Loucy (cell line): Measurements from ENCODE around the gene KLRC2.

Experiments
- H2AFZ ChIP-seq: fragments of 200-600 bp; sonication (generic); 2 replicates; pipeline ENCODE4 v1.6.0; 2016; ENCODE audit warnings: antibody characterized with exemption, mild to moderate bottlenecking, low read length, moderate library complexity
- H3F3A ChIP-seq: fragments of 200-600 bp; 2 replicates; pipeline ENCODE4 v1.6.0; 2016; ENCODE audit warnings: antibody characterized with exemption, low read depth, mild to moderate bottlenecking
- H3K27me3 ChIP-seq: fragments of 200-600 bp; sonication (generic); 2 replicates; pipeline ENCODE4 v1.6.1; 2014; ENCODE audit warnings: low read length, mild to moderate bottlenecking; ENCODE audit not compliant: insufficient read depth, poor library complexity, severe bottlenecking
- H3K36me3 ChIP-seq: fragments of 200-600 bp; sonication (generic); 2 replicates; pipeline ENCODE4 v1.6.1; 2016; ENCODE audit warnings: low read length; ENCODE audit not compliant: insufficient read depth
- H3K4me1 ChIP-seq: fragments of 200-600 bp; sonication (generic); 2 replicates; pipeline ENCODE4 v1.5.1; 2014; ENCODE audit warnings: low read length, mild to moderate bottlenecking; ENCODE audit not compliant: insufficient read depth, poor library complexity, severe bottlenecking
- H3K4me2 ChIP-seq: fragments of 200-600 bp; sonication (generic); 2 replicates; pipeline ENCODE4 v1.6.0; 2014; ENCODE audit warnings: antibody characterized with exemption, low read length, low read depth, mild to moderate bottlenecking; ENCODE audit not compliant: poor library complexity, severe bottlenecking
- H3K4me3 ChIP-seq: fragments of 200-600 bp; sonication (generic); 2 replicates; pipeline ENCODE4 v1.5.1; 2014; ENCODE audit warnings: low read length, mild to moderate bottlenecking, mixed read lengths; ENCODE audit not compliant: poor library complexity, severe bottlenecking
- H3K79me2 ChIP-seq: fragments of 200-600 bp; sonication (generic); 2 replicates; pipeline ENCODE4 v1.6.1; 2014; ENCODE audit warnings: low read length; ENCODE audit not compliant: insufficient read depth
- H3K9ac ChIP-seq: fragments of 200-600 bp; sonication (generic); 2 replicates; pipeline ENCODE4 v1.6.0; 2014; ENCODE audit warnings: mild to moderate bottlenecking, low read depth, low read length, moderate library complexity; ENCODE audit not compliant: poor library complexity, severe bottlenecking
- H3K9me2 ChIP-seq: fragments of 200-600 bp; sonication (generic); replicated peaks from 2 replicates; pipeline ENCODE4 v1.6.1; 2016; ENCODE audit warnings: low read depth, low read length, mixed read lengths
- H3K9me3 ChIP-seq: fragments of 200-600 bp; sonication (generic); 2 replicates; pipeline ENCODE4 v1.6.1; 2014; ENCODE audit warnings: mild to moderate bottlenecking, antibody characterized with exemption, low read length, low read depth; ENCODE audit not compliant: insufficient read depth
- H4K20me1 ChIP-seq: fragments of 200-600 bp; sonication (generic); 2 replicates; pipeline ENCODE4 v1.6.0; 2014; ENCODE audit warnings: antibody characterized with exemption, low read length, mild to moderate bottlenecking; ENCODE audit not compliant: insufficient read depth, poor library complexity, severe bottlenecking
- EZH2phosphoT487 ChIP-seq: fragments of 200-600 bp; IDR thresholded peaks from 2 replicates; pipeline ENCODE4 v1.6.1; 2018; ENCODE audit warnings: antibody characterized with exemption, mild to moderate bottlenecking, moderate library complexity, borderline replicate concordance
- TF ChIP-seq, protein P1 (sequence below): fragments of 200-600 bp; sonication (generic); conservative IDR thresholded peaks from 2 replicates; pipeline ENCODE4 v1.5.1; 2014; ENCODE audit warnings: mild to moderate bottlenecking, antibody characterized with exemption, low read length

KLRC2 gene

DNA sequence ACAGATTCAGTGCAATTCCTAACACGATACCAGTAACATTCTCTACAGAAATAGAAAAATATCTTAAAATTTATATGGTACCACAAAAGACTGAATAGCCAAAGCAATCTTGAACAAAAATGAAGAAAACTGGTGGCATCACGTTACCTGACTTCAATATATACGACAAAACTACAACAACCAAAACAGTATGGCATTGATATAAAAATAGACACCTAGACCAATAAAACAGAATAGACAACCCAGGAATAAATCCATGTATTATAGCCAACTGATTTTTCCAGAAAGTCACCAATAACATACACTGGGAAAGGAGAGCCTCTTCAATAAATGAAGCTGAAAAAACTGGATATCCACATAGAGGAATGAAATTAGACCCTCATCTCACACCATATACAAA, 51.6 kb downstream of the KLRC2 start:
- Histone ChIP-seq H3F3A (no peaks in the 10 kb centered on the region), H3K4me3 (no peak overlapping the region), H3K36me3 (no peaks in the 10 kb centered on the region), H3K9me2 (no peaks in the 10 kb centered on the region), H3K9ac (no peak overlapping the region), H3K9me3 (no peaks in the 10 kb centered on the region), H3K27me3 (no peaks in the 10 kb centered on the region), H4K20me1 (no peaks in the 10 kb centered on the region), H2AFZ (no peak overlapping the region), H3K4me1 (peaks cover 12% of the 10 kb centered on the region), H3K4me2 (no peak overlapping the region), H3K79me2 (no peaks in the 10 kb centered on the region)
- TF ChIP-seq EZH2phosphoT487 = no peak

DNA sequence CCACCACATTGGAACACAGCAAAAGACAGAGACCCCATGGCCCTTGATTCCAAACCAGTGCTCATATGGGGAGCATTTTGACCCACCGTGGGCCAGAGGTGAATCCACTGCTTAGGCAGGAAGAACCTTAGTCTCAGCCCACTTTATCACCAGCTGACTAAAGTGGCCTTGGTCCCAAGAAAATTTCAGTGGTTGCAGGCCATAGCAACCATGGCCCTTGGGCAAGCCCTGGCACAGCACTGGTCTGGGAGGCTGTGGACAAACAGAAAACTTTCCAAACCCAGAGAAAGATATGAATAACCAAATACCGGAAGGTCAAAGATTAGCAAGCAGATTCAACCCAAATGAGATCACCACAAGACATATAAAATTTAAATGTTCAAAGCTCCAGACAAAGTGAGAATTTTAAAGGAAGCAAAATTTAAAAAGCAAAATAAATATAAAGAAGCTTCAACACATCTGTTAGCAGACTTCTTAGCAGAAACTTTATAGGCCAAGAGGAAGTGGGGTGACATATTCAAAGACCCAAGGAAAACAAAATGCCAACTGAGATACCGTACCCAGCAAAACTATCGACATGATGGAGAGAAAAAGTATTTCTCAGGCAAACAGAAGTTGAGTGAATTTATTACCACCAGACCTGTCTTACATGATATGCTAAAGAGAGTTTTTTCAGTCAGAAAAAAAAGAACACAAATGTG, 53.7 kb downstream of the KLRC2 start:
- Histone ChIP-seq H3K27me3 (no peaks in the 10 kb centered on the region), H3F3A (no peaks in the 10 kb centered on the region), H3K4me3 (no peak overlapping the region), H4K20me1 (no peaks in the 10 kb centered on the region), H3K79me2 (no peaks in the 10 kb centered on the region), H3K9me2 (no peaks in the 10 kb centered on the region), H2AFZ (no peak overlapping the region), H3K4me2 (no peak overlapping the region), H3K9ac (no peak overlapping the region), H3K36me3 (no peaks in the 10 kb centered on the region), H3K4me1 (peaks cover 8% of the 10 kb centered on the region), H3K9me3 (no peaks in the 10 kb centered on the region)
- no peak for TF ChIP-seq EZH2phosphoT487
- TF ChIP-seq, protein P1, sequence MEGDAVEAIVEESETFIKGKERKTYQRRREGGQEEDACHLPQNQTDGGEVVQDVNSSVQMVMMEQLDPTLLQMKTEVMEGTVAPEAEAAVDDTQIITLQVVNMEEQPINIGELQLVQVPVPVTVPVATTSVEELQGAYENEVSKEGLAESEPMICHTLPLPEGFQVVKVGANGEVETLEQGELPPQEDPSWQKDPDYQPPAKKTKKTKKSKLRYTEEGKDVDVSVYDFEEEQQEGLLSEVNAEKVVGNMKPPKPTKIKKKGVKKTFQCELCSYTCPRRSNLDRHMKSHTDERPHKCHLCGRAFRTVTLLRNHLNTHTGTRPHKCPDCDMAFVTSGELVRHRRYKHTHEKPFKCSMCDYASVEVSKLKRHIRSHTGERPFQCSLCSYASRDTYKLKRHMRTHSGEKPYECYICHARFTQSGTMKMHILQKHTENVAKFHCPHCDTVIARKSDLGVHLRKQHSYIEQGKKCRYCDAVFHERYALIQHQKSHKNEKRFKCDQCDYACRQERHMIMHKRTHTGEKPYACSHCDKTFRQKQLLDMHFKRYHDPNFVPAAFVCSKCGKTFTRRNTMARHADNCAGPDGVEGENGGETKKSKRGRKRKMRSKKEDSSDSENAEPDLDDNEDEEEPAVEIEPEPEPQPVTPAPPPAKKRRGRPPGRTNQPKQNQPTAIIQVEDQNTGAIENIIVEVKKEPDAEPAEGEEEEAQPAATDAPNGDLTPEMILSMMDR = no peak
